HG03439 (cell line): ENCODE data around the gene SCGB1D4.

Experiments
- ATAC-seq: cut with Tn5 transposase; IDR thresholded peaks from one replicate; pipeline ENCODE4 v1.9.1; 2021; ENCODE audit warnings: mild to moderate bottlenecking, moderate library complexity; ENCODE audit not compliant: unreplicated experiment

The SCGB1D4 gene

GRCh38 chr11:62280452-62280851 is 18.4 kb downstream of the SCGB1D4 start:
- no peak for ATAC-seq

- no peak for ATAC-seq
Measured at GRCh38 chr11:62273789-62274275, 25.0 kb downstream of the SCGB1D4 start.

GRCh38 chr11:62273284-62273683 is 25.6 kb downstream of the SCGB1D4 start:
- no peak for ATAC-seq

GRCh38 chr11:62269654-62270278 is 29.1 kb downstream of the SCGB1D4 start, which contains the start of gene SCGB2A2:
TSS of gene SCGB2A2 (plus strand) at chr11:62270158. CDS start at chr11:62270217, 59 bp downstream.
- no peak for ATAC-seq

GRCh38 chr11:62267576-62267975 is 31.3 kb downstream of the SCGB1D4 start:
- ATAC-seq, result no peak

GRCh38 chr11:62267050-62267449 is 31.8 kb downstream of the SCGB1D4 start:
- ATAC-seq, result no peak

- ATAC-seq, result no peak
Measured at GRCh38 chr11:62266558-62266957, 32.3 kb downstream of the SCGB1D4 start.

- no peak for ATAC-seq
Measured at GRCh38 chr11:62264004-62264403, 34.9 kb downstream of the SCGB1D4 start.

GRCh38 chr11:62260261-62260953 is 38.5 kb downstream of the SCGB1D4 start:
- ATAC-seq, result no peak

GRCh38 chr11:62256281-62256680 is 42.6 kb downstream of the SCGB1D4 start:
- ATAC-seq, result no peak

GRCh38 chr11:62253999-62254542 is 44.8 kb downstream of the SCGB1D4 start:
- no peak for ATAC-seq

- ATAC-seq, result no peak
Measured at GRCh38 chr11:62251698-62252097, 47.2 kb downstream of the SCGB1D4 start.
